DND-41 (cell line): ENCODE data around the gene DCAF8.

ENCODE experiments used
- ATAC-seq: fragments of 200-7000 bp; cut with Tn5 transposase; 3 replicates; pipeline ENCODE4 v1.9.1; 2021; ENCODE audit warnings: low read depth; ENCODE audit not compliant: insufficient read depth
- DNase-seq: peaks from one replicate; pipeline ENCODE4 v3.0.0-alpha.2; 2020
- H2AFZ ChIP-seq: 2 replicates; pipeline ENCODE4 v1.6.0; 2012; ENCODE audit warnings: low read depth, low read length
- H3K27ac ChIP-seq: 2 replicates; pipeline ENCODE4 v1.5.1; 2012; ENCODE audit warnings: low read length, inconsistent platforms
- H3K27me3 ChIP-seq: fragments of 200-600 bp; sonication (generic); 2 replicates; pipeline ENCODE4 v1.6.0; 2012; ENCODE audit warnings: low read length, mild to moderate bottlenecking, inconsistent platforms; ENCODE audit not compliant: insufficient read depth, poor library complexity
- H3K36me3 ChIP-seq: 2 replicates; pipeline ENCODE4 v1.5.1; 2012; ENCODE audit warnings: low read length, inconsistent platforms; ENCODE audit not compliant: insufficient read depth
- H3K4me1 ChIP-seq: 2 replicates; pipeline ENCODE4 v1.5.1; 2012; ENCODE audit warnings: mild to moderate bottlenecking, low read length; ENCODE audit not compliant: insufficient read depth
- H3K4me2 ChIP-seq: 2 replicates; pipeline ENCODE4 v1.6.0; 2012; ENCODE audit warnings: mild to moderate bottlenecking, moderate library complexity, low read length, inconsistent platforms; ENCODE audit not compliant: insufficient read depth
- H3K4me3 ChIP-seq, 2 experiments: fragments of 200-600 bp in 1 of 2; shearing (Covaris generic) in 1 of 2; 2 replicates each; pipeline ENCODE4 v1.5.1; 2012 to 2016; ENCODE audit warnings: inconsistent platforms in 2 of 2, low read length in 2 of 2, mild to moderate bottlenecking in 2 of 2, low read depth in 1 of 2, moderate library complexity in 1 of 2
- H3K79me2 ChIP-seq: 2 replicates; pipeline ENCODE4 v1.6.0; 2012; ENCODE audit warnings: low read length, inconsistent platforms; ENCODE audit not compliant: insufficient read depth
- H3K9ac ChIP-seq: 2 replicates; pipeline ENCODE4 v1.6.0; 2012; ENCODE audit warnings: low read depth, mild to moderate bottlenecking, inconsistent platforms, low read length, moderate library complexity
- H3K9me3 ChIP-seq: 2 replicates; pipeline ENCODE4 v1.5.1; 2012; ENCODE audit warnings: low read length, moderate library complexity, mild to moderate bottlenecking, inconsistent platforms; ENCODE audit not compliant: insufficient read depth, severe bottlenecking
- H4K20me1 ChIP-seq: 2 replicates; pipeline ENCODE4 v1.6.0; 2012; ENCODE audit warnings: low read length; ENCODE audit not compliant: insufficient read depth
- EZH2 ChIP-seq: IDR thresholded peaks from 3 replicates; pipeline ENCODE4 v1.6.1; 2012; ENCODE audit warnings: borderline replicate concordance, low read depth, mild to moderate bottlenecking, moderate library complexity, low read length, inconsistent platforms; ENCODE audit not compliant: severe bottlenecking
- TF ChIP-seq, protein P1 (sequence below): IDR thresholded peaks from 2 replicates; pipeline ENCODE4 v1.5.1; 2012; ENCODE audit warnings: borderline replicate concordance, low read length, moderate library complexity, mild to moderate bottlenecking; ENCODE audit not compliant: poor library complexity, severe bottlenecking; ENCODE audit errors: extremely low read depth

DCAF8 gene

DNA sequence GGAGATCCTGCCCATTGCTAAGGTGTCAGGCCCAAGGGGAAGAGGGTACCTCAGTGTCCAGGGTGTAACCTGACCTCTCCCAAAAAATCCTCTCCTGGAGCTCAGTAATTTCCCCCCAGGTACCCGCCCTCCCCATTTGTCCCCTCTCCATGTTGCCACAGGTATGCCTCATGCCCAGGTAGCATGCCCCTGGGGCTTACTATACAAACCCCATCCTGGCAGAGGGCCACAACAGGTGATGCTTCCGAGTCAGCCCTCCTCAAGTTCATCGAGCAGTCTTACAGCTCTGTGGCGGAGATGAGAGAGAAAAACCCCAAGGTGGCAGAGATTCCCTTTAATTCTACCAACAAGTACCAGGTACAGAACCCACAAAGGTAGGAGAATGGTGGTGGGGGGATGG, 95.3 kb downstream of the DCAF8 start:
- peaks cover 22% of the 10 kb centered on the region for H3K27me3 ChIP-seq
- no peaks in the 10 kb centered on the region for H4K20me1 ChIP-seq
- no peaks in the 10 kb centered on the region for H3K4me1 ChIP-seq
- no peak overlapping the region for H3K27ac ChIP-seq
- TF ChIP-seq, protein P1, sequence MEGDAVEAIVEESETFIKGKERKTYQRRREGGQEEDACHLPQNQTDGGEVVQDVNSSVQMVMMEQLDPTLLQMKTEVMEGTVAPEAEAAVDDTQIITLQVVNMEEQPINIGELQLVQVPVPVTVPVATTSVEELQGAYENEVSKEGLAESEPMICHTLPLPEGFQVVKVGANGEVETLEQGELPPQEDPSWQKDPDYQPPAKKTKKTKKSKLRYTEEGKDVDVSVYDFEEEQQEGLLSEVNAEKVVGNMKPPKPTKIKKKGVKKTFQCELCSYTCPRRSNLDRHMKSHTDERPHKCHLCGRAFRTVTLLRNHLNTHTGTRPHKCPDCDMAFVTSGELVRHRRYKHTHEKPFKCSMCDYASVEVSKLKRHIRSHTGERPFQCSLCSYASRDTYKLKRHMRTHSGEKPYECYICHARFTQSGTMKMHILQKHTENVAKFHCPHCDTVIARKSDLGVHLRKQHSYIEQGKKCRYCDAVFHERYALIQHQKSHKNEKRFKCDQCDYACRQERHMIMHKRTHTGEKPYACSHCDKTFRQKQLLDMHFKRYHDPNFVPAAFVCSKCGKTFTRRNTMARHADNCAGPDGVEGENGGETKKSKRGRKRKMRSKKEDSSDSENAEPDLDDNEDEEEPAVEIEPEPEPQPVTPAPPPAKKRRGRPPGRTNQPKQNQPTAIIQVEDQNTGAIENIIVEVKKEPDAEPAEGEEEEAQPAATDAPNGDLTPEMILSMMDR: no peak
- ATAC-seq (no peak), DNase-seq (no peak)
- H3K4me2 ChIP-seq: no peak overlapping the region
- no peaks in the 10 kb centered on the region for H3K9me3 ChIP-seq
- H3K4me3 ChIP-seq: no peak overlapping the region
- no peak overlapping the region for H2AFZ ChIP-seq
- H3K79me2 ChIP-seq: no peaks in the 10 kb centered on the region
- no peak overlapping the region for H3K9ac ChIP-seq
- no peaks in the 10 kb centered on the region for H3K36me3 ChIP-seq

DNA sequence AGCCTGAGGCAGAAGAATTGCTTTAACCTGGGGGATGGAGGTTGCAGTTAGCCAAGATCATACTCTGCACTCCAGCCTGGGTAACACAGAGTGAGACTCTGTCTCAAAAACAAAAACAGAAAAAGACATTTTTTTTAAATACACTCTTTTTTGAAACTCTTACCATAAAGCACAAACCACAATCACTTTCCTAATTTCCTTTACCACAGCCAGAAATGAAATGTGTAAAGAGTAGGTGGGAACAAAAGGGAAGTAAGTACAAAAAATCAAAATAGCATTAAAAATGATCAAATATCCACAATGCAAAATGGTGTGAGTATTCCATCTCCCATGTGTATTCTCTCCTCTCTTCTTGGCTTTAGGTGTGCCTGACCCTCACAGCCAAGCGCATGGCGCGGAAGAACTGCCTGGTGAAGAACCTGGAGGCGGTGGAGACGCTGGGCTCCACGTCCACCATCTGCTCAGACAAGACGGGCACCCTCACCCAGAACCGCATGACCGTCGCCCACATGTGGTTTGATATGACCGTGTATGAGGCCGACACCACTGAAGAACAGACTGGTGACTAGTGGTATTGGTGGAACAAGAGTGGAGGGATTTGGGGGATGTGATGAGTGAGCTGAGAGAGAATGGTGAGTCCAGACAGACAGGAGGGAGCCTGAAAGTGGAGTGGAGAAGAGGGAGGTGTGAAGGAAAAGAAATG, 96.0 kb downstream of the DCAF8 start:
- Histone ChIP-seq H3K9me3 (no peaks in the 10 kb centered on the region), H4K20me1 (no peaks in the 10 kb centered on the region), H2AFZ (no peak overlapping the region), H3K27me3 (peaks cover 29% of the 10 kb centered on the region), H3K4me1 (no peaks in the 10 kb centered on the region), H3K27ac (no peak overlapping the region), H3K79me2 (no peaks in the 10 kb centered on the region), H3K4me2 (no peak overlapping the region), H3K4me3 (no peak overlapping the region), H3K36me3 (no peaks in the 10 kb centered on the region), H3K9ac (no peak overlapping the region)
- ATAC-seq: no peak
- no peak for DNase-seq
- TF ChIP-seq, protein P1: no peak
- no peak for TF ChIP-seq EZH2
